H9 (cell line): ENCODE measurements around the gene LGALS4. TPM values are rescaled to one million over a fixed set of nuclear protein-coding genes. Genes with fewer than 3 reads are reported as not detected.

Experiments used
- DNase-seq: peaks from one replicate; pipeline ENCODE4 v3.0.0-alpha.2; 2017
- H2AFZ ChIP-seq: one replicate; pipeline ENCODE4 v1.6.1; 2013; ENCODE audit warnings: mild to moderate bottlenecking, low read length, control low read depth, moderate library complexity
- H2AK5ac ChIP-seq: 2 replicates; pipeline ENCODE4 v1.6.1; 2013; ENCODE audit warnings: low read length, control low read depth, mixed read lengths; ENCODE audit not compliant: insufficient read length
- H2BK120ac ChIP-seq: one replicate; pipeline ENCODE4 v1.6.1; 2013; ENCODE audit warnings: low read depth, mild to moderate bottlenecking, low read length, control low read depth, inconsistent platforms; ENCODE audit not compliant: poor library complexity, severe bottlenecking
- H2BK12ac ChIP-seq: 2 replicates; pipeline ENCODE4 v1.6.1; 2013; ENCODE audit warnings: low read length, control low read depth, mixed read lengths, low read depth; ENCODE audit not compliant: insufficient read length
- H2BK15ac ChIP-seq: 2 replicates; pipeline ENCODE4 v1.6.1; 2013; ENCODE audit warnings: low read depth, low read length, control low read depth
- H2BK20ac ChIP-seq: one replicate; pipeline ENCODE4 v1.6.1; 2013; ENCODE audit warnings: low read depth, mild to moderate bottlenecking, low read length, control low read depth, inconsistent platforms; ENCODE audit not compliant: poor library complexity, severe bottlenecking
- H2BK5ac ChIP-seq: 2 replicates; pipeline ENCODE4 v1.6.1; 2013; ENCODE audit warnings: low read length, control low read depth, mixed read lengths; ENCODE audit not compliant: insufficient read length
- H3K14ac ChIP-seq: 2 replicates; pipeline ENCODE4 v1.6.1; 2013; ENCODE audit warnings: low read length, control low read depth; ENCODE audit not compliant: insufficient read depth
- H3K18ac ChIP-seq: 2 replicates; pipeline ENCODE4 v1.6.1; 2013; ENCODE audit warnings: low read depth, mild to moderate bottlenecking, mixed read lengths, low read length, control low read depth; ENCODE audit not compliant: insufficient read length
- H3K23ac ChIP-seq: 2 replicates; pipeline ENCODE4 v1.6.1; 2013; ENCODE audit warnings: low read length, control low read depth, mixed read lengths, low read depth; ENCODE audit not compliant: insufficient read length
- H3K23me2 ChIP-seq: 2 replicates; pipeline ENCODE4 v1.6.1; 2013; ENCODE audit warnings: low read depth, mild to moderate bottlenecking, mixed read lengths, low read length, control low read depth; ENCODE audit not compliant: insufficient read length, poor library complexity, severe bottlenecking
- H3K27ac ChIP-seq: 2 replicates; pipeline ENCODE4 v1.5.1; 2013; ENCODE audit warnings: low read length, control low read depth, mixed read lengths, low read depth; ENCODE audit not compliant: insufficient read length
- H3K27me3 ChIP-seq: 2 replicates; pipeline ENCODE4 v1.6.1; 2013; ENCODE audit warnings: low read length, control low read depth, inconsistent platforms; ENCODE audit not compliant: insufficient read depth
- H3K4ac ChIP-seq: 2 replicates; pipeline ENCODE4 v1.6.1; 2013; ENCODE audit warnings: low read depth, mild to moderate bottlenecking, control low read depth, inconsistent platforms, low read length, moderate library complexity
- H3K4me1 ChIP-seq: 2 replicates; pipeline ENCODE4 v1.6.1; 2013; ENCODE audit warnings: low read length, control low read depth, inconsistent platforms; ENCODE audit not compliant: insufficient read depth
- H3K4me2 ChIP-seq: 2 replicates; pipeline ENCODE4 v1.6.1; 2013; ENCODE audit warnings: low read length, control low read depth, mixed read lengths; ENCODE audit not compliant: insufficient read length, insufficient read depth
- H3K56ac ChIP-seq: 2 replicates; pipeline ENCODE4 v1.6.1; 2013; ENCODE audit warnings: low read depth, mild to moderate bottlenecking, mixed read lengths, low read length, control low read depth; ENCODE audit not compliant: insufficient read length
- H3K79me1 ChIP-seq: 2 replicates; pipeline ENCODE4 v1.6.1; 2013; ENCODE audit warnings: low read depth, mild to moderate bottlenecking, moderate library complexity, low read length, control low read depth, inconsistent platforms; ENCODE audit not compliant: insufficient read depth, poor library complexity, severe bottlenecking
- H3K79me2 ChIP-seq: 2 replicates; pipeline ENCODE4 v1.6.1; 2013; ENCODE audit warnings: low read length, control low read depth, inconsistent platforms; ENCODE audit not compliant: insufficient read depth
- H3K9ac ChIP-seq: 2 replicates; pipeline ENCODE4 v1.6.1; 2013; ENCODE audit warnings: low read length, control low read depth, mixed read lengths; ENCODE audit not compliant: insufficient read length; ENCODE audit errors: extremely low read depth
- H3K9me3 ChIP-seq: one replicate; pipeline ENCODE4 v1.6.1; 2013; ENCODE audit warnings: low read depth, low read length, inconsistent platforms; ENCODE audit not compliant: control insufficient read depth
- H3T11ph ChIP-seq: one replicate; pipeline ENCODE4 v1.6.1; 2013; ENCODE audit warnings: mild to moderate bottlenecking, low read length, control low read depth, inconsistent platforms
- H4K20me1 ChIP-seq: one replicate; pipeline ENCODE4 v1.6.1; 2013; ENCODE audit not compliant: control insufficient read depth, insufficient read length, insufficient read depth
- H4K5ac ChIP-seq: 2 replicates; pipeline ENCODE4 v1.6.1; 2013; ENCODE audit warnings: low read depth, mild to moderate bottlenecking, mixed read lengths, low read length, control low read depth; ENCODE audit not compliant: insufficient read length
- H4K8ac ChIP-seq: replicated peaks from 2 replicates; pipeline ENCODE4 v1.6.1; 2013; ENCODE audit warnings: low read length, control low read depth, mixed read lengths, low read depth; ENCODE audit not compliant: insufficient read length
- H4K91ac ChIP-seq: 2 replicates; pipeline ENCODE4 v1.6.1; 2013; ENCODE audit warnings: low read depth, mild to moderate bottlenecking, moderate library complexity, mixed read lengths, low read length, control low read depth; ENCODE audit not compliant: insufficient read length
- H3K27ac Mint-ChIP-seq, 3 experiments: 2 replicates in 2 of 3; 3 replicates in 1 of 3; pipeline ENCODE4 v1.8.0; 2020 to 2021; ENCODE audit warnings: mixed read lengths in 3 of 3, mild to moderate bottlenecking in 1 of 3, moderate library complexity in 1 of 3
- H3K27me3 Mint-ChIP-seq: 2 replicates; pipeline ENCODE4 v1.8.0; 2021; ENCODE audit warnings: low read depth, mild to moderate bottlenecking, moderate library complexity, mixed read lengths
- H3K36me3 Mint-ChIP-seq, 3 experiments: 2 replicates in 2 of 3; 3 replicates in 1 of 3; pipeline ENCODE4 v1.8.0; 2020 to 2021; ENCODE audit warnings: low read depth in 3 of 3, mixed read lengths in 3 of 3; ENCODE audit not compliant: insufficient read depth in 1 of 3
- H3K4me1 Mint-ChIP-seq, 2 experiments: 2 replicates each; pipeline ENCODE4 v1.8.0; 2020; ENCODE audit warnings: mixed read lengths in 2 of 2
- H3K4me3 Mint-ChIP-seq, 2 experiments: 2 replicates in 1 of 2; 3 replicates in 1 of 2; pipeline ENCODE4 v1.8.0; 2020 to 2021; ENCODE audit warnings: mild to moderate bottlenecking in 2 of 2, mixed read lengths in 2 of 2, moderate library complexity in 1 of 2
- H3K9me3 Mint-ChIP-seq, 2 experiments: 2 replicates in 1 of 2; 3 replicates in 1 of 2; pipeline ENCODE4 v1.8.0; 2020; ENCODE audit warnings: mild to moderate bottlenecking in 2 of 2, mixed read lengths in 2 of 2, moderate library complexity in 1 of 2
- CTCF ChIP-seq: fragments of 200-600 bp; sonication (generic); conservative IDR thresholded peaks from 3 replicates; pipeline ENCODE4 v1.8.0; 2021; ENCODE audit warnings: antibody characterized with exemption, mild to moderate bottlenecking
- WGBS: extraction: QIAGEN DNeasy Blood & Tissue Kit; methylation state at CpG from one replicate; pipeline ENCODE4 v1.1.7; 2013; ENCODE audit warnings: missing lambda C conversion rate, low lambda C conversion rate, mixed read lengths; ENCODE audit not compliant: insufficient read length; ENCODE audit errors: extremely low coverage; 5-methylcytosine and 5-hydroxymethylcytosine counted together
- total RNA-seq: library from RNA; stranded (reverse); gene quantifications from 2 replicates; pipeline ENCODE4 v1.2.1, GENCODE V29; 2021

The LGALS4 gene
- total RNA-seq, 1 experiment from 2014 or later, result 0.68 TPM

- H2BK20ac ChIP-seq, result no peak overlapping the region
- Mint-ChIP-seq H3K4me3 (peak overlapping the region; percentile 69 to 80), H3K36me3 (peaks cover 23 to 57% (median 35%) of the 10 kb centered on the region in 3 experiments), H3K9me3 (no peaks in the 10 kb centered on the region; a peak in 1 of 5 replicates), H3K27ac (peak overlapping the region; percentile 16 to 81 (median 29); a peak in 3 of 7 replicates), H3K4me1 (peaks cover 22 to 26% of the 10 kb centered on the region in 2 experiments), H3K27me3 (no peaks in the 10 kb centered on the region)
- H3K79me2 ChIP-seq, result 0 out of 2 replicates have a peak, but pooled peaks cover 2% of the 10 kb centered on the region
- no peaks in the 10 kb centered on the region for H3K9me3 ChIP-seq
- H3K56ac ChIP-seq, result no peak overlapping the region
- no peak for TF ChIP-seq CTCF
- no peaks in the 10 kb centered on the region for H4K20me1 ChIP-seq
- H3T11ph ChIP-seq, result no peak overlapping the region
- no peak overlapping the region for H4K5ac ChIP-seq
- H2BK5ac ChIP-seq, result no peak overlapping the region
- H2BK12ac ChIP-seq, result no peak overlapping the region
- no peaks in the 10 kb centered on the region for H3K27me3 ChIP-seq
- DNase-seq, result peak; percentile 56
- no peak overlapping the region for H2AK5ac ChIP-seq
- no peak overlapping the region for H4K91ac ChIP-seq
- H3K18ac ChIP-seq, result peak overlapping the region; percentile 56
- peak overlapping the region; percentile 96 for H3K14ac ChIP-seq
- no peak overlapping the region for H2BK120ac ChIP-seq
- no peak overlapping the region for H2BK15ac ChIP-seq
- no CpG with 5 or more reads among the region's 16 CpGs for WGBS
- H2AFZ ChIP-seq, result peak overlapping the region; percentile 11
- H3K79me1 ChIP-seq, result no peaks in the 10 kb centered on the region
- H3K4ac ChIP-seq, result no peak overlapping the region
- peak overlapping the region; percentile 85 for H3K4me2 ChIP-seq
- peaks cover 8% of the 10 kb centered on the region for H3K23me2 ChIP-seq
- no peak overlapping the region for H3K27ac ChIP-seq
- H4K8ac ChIP-seq, result no peak overlapping the region
- H3K9ac ChIP-seq, result peak overlapping the region; percentile 50
- no peak overlapping the region for H3K23ac ChIP-seq
- peaks cover 2% of the 10 kb centered on the region; the same call in 1 of the 2 replicates for H3K4me1 ChIP-seq
Measured at GRCh38 chr19:38831142-38831605, 18.4 kb upstream of the LGALS4 start.
